LHCN-M2 (cell line): ENCODE results near the gene GATA5. TPM values are rescaled to one million over a fixed set of nuclear protein-coding genes. Genes with fewer than 3 reads are reported as not detected.
A peak's percentile ranks its signal among the peaks of the same experiment; 100 is the strongest.
"Not testable (repeated sequence)": the region's sequence is repeated elsewhere in the genome, so short reads cannot be mapped to it uniquely, and the experiment has no call there.

Experiments
- DNase-seq: peaks from one replicate; pipeline ENCODE4 v3.0.0-alpha.2; 2012; ENCODE audit warnings: low read depth
- total RNA-seq: library from RNA; depleted of rRNA; stranded (reverse); fragments of >200 nt; gene quantifications from 2 replicates; pipeline ENCODE4 v1.2.3, GENCODE V29; 2014

GATA5 gene
- total RNA-seq, 1 experiment from 2014 or later, result not detected

- no peak for DNase-seq
Measured at GRCh38 chr20:62430866-62431447, 44.8 kb downstream of the GATA5 start.

DNA sequence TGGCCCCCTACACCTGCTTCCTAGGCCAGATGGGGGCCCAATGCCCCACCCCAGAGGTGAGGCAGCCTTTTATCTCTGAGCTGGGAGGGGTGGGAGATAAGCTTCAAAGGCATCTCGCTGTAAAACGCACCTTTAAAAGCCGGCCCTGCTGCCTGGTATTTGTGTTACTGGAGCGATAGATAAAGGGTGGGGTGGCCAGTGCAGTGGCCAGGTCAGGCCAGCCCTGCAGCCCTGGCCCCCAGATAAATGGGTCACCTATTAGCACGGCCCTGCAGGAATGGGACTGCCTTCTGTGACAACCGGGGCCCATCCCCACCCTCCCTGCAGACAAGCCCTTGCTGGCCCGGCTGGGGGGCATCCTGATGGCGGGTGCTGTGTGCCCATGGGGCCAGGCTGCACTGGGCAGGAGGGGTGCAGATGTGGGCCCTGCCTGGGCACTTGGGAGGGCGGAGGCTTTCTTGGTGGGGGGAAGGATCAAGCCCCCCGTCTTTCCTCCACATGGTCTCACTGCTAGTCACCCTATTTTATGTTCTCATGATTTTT, 45.4 kb downstream of the GATA5 start:
- no peak for DNase-seq

GRCh38 chr20:62429455-62430310, 46.1 kb downstream of the GATA5 start:
- no peak for DNase-seq

DNA sequence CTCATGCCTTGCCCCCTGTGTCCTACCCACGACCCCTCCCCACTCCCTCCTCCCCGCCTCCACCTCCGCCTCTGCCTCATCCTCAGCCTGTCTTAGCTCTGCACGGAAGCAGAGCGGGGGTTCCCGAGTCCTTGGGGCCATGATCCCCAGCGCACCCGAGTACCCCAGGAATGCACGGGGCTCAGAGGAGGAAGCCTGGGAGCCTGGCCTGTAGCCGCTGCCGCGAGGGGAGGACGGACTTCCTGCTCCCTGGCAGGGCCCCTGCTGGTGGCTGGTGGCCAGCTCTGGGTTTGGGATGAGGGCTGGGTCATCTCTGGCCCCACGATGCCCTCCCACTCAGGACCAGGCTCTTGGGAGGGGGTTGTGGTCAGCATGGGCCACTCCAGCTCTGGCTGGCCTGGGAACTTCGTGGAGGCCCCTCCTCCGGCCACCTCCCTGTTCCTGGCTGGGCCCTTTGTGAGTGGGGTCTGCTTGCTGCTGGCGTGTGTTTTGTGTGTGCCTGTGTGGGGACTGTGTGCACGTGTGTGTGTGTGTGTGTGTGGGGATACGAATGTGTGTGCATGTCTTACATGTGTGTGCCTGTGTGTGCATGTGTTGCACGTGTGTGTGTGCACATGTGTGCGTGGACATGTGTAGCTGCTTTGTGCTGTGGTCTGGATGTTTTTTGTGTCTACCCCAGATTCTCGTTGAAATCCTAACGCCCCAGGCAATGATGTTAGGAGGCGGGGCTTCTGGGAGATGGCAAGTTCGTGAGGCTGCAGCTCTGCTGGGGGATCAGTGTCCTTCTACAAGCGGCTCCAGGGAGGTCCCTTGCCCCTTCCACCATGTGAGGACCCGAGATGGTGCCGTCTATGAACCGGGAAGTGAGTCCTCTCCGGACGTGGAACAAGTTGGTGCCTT, 47.1 kb downstream of the GATA5 start:
- no peak for DNase-seq

DNA sequence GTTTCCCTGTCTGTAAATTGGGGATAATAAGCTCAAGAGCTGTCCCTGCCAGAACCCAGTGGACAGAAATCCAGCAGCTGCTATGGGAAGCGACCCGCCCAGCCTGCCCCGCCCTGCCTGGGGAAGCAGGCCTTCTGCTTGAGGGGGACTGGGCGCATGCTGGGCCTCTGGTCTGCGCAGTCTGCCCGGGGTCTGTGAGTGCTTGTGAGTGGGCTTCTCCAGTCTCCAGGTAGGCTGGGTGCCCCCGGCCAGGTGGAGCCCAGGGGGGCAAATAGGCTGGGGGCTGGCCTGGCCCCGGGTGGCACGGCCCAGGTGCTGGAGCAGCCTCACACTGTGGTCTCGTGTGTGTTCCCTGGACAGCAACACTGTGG, 47.8 kb downstream of the GATA5 start:
- DNase-seq, result no peak

DNA sequence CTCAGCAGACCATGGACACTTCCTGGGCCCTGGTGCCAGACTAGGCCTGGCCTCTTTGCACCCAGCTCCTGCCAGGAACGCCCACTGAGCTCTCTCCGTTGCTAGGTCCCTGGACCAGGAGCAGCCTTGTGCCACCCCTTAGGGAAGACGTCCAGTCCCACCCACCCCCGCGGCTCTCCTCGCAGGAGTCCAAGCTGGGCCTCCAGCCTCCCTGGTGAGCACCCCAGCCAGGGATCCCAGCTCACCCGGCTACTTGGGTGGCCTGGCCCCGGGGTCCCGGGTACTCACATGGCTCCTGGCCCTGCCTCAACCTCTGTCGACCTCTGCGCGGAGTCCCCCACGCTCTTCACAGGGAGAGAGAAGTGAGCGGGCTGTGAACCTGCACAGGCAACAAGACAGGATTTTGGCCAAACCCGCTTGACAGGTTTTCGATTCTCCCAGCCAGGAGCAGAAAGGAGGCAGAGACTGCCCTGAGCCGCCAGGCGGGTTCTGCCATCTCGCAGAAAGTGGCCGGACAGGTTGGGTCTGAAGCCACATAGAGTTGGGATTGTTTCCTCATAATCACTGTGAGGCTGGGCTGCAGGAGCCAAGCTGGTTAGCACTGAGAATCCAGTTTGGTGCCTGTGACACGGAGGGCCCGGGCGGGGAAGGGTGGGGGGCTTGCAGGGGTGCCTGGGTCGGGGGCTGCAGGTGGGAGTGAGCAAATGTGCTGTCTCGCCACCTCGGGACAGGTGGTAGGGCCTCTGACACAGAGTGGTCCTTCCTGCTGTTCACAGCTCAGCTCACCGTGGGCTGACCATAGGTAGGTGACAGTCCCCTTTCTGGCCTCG, 48.4 kb downstream of the GATA5 start, which contains the start of gene RBBP8NL:
TSS of gene RBBP8NL (minus strand) at position 368 of the 830 bp plus-strand sequence. CDS start 7,892 bp downstream, outside the sequence.
- no peak for DNase-seq

GRCh38 chr20:62426699-62427131, 49.1 kb downstream of the GATA5 start:
- no peak for DNase-seq

GRCh38 chr20:62426059-62426348, 49.8 kb downstream of the GATA5 start:
- not testable (repeated sequence) for DNase-seq

DNA sequence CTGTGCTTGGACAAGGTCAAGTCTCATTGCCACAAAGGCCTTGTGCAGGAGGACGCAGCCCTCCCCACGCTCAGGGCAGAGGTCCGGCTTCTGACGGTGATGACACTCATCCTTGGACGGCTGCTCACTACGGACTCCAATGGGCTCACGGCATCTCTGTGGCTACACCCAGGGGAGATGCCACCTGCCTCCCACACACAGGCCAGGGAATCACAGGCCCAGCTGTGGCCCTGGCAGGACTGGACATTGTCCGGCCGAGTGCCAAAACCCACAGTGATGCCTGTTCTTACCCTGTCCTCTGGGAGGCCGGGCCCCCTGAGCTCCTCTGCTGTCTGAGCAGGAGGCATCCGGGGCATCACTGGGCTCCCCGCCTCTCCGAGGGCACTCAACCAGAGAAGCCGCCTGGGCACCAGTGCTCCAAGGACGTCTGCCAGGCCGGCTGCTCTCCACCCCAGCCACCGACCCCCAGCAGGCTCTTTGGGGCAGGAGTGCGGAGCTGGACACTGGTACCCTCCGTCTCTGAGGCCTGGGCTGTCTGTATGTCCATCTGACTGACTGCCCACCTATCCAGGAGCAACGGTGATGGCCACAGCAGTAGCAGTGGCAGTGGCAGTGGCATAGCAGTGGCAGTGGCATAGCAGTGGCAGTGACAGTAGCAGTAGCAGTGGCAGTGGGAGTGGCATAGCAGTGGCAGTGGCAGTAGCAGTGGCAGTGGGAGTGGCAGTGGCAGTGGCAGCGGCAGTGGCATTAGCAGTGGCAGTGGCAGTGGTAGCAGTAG, 50.3 kb downstream of the GATA5 start:
- peak; percentile 11 for DNase-seq

DNA sequence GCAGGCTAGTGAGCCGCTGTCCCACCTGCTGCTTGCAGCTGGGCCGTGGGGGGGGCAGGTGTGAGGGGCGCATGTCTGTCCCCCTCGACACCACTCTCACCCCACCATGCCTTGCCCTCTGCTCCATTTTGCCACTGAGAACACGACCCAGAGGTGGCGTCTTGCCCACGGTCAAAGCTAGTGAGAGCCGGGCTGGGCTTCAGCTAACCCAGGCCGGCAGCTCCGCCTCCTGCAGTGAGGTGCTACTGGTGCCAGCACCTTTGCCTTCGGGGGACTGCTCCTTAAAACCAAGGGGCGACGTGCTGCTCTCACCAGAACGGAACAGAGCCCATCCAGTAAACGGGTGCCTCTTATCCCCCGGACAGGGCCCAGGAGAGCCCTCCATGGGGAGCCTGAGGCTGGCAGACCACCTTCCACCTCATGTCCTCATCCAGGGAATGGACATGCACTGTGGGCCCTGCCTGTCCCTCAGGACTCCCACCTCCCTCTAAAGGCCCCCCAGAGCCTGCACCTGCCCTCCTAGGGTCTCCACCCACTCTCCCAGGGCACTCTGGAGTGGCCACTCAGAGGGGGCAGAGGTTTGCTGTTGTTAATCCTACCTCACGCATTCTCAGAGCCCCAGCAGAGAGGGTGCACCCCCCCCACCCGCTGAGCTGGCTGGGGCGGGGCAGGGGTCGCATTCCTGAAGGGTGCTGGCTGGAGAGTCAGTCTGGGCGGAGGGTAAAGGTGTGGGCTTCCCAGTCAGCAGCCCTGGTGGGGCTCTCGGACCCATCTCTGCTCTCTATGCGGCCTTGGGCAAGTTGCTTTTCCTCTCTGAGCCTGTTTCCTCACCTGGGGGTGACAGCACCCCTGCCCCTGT, 51.3 kb downstream of the GATA5 start:
- DNase-seq, result no peak

DNA sequence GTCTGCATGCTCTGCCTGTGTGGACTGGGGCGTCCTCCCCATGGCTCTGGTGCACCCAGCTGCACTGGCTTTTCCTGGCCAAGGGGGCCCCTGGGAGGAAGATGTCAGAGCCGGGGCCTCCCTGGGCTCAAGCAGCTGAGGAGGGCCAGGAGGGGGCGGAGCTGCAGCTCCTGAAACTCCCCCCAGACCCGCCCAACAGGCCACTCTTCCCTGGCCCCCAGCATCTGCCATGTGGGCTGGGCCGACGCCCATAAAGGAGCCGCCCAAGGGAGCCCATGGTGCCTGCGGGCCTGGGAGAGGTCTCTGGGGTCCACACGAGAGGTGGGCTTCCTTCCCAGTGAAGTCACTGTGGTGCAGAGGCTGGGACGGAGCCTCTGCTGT, 52.5 kb downstream of the GATA5 start:
- DNase-seq, result no peak

DNA sequence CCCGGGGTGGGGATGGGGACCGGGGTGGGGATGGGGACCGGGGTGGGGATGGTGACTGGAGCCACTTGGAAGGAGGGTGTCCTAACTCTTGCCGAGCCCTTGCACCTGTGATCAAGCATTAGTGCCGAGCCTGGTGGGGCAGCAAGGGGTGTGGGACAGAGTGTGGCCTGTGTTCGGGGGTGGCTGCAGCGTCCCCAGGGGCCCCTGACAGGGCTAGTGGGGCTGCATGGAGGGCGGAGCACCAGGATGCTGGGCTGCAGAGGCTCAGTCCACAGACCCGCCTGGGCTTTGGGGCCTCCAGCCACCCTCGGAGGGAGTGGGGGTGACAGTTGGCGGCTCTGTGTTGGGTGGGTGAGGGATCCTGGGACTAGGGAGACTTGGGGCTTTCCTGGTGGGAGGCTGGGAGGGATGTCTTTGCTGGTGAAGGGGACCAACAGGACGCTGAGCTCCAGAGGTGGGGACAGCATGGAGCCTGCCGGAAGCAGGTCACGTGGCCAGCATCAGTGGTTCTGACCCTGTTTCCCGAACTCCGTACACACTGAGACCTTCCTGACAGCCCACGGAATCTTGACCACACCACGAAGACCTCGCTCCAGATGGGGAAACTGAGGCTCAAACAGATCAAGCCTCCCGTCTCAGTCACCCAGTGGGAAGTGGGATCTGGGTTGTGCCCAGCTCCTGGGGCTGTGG, 53.0 kb downstream of the GATA5 start:
- DNase-seq, result no peak

- DNase-seq, result no peak
Measured at GRCh38 chr20:62421716-62421990, 54.1 kb downstream of the GATA5 start.

DNA sequence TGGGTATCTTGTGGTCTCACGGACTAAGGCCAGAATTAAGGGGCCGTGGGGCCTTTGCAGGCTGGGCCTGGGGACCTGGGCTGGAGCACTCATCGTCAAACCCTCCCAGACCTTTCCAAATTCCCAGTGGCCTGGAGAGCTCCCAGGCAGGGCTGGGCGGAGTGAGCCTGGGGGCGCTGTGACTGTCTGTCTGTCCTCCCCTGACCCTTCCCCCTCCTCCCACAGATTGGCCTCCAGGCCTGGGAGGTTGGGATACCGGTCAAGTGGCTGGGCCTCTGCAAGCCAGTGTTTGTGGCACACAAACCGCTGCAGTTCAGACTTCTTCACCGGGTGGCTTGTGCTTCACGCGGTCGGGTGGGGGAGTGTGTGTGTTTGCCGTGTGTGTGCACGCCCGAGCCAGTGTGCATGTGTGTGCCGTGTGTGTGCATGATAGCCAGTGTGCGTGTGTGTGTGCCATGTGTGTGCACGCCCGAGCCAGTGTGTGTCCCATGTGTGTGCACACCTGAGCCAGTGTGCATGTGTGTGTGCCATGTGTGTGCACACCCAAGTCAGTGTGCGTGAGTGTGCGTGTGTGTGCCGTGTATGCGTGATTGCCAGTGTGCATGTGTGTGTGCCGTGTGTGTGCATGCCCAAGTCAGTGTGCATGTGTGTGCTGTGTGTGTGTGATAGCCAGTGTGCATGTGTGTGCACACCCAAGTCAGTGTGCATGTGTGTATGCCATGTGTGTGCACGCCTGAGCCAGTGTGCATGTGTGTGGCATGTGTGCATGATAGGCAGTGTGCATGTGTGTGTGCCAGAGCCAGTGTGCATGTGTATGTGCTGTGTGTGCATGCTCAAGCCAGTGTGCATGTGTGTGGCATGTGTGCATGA, 54.7 kb downstream of the GATA5 start:
- no peak for DNase-seq

DNA sequence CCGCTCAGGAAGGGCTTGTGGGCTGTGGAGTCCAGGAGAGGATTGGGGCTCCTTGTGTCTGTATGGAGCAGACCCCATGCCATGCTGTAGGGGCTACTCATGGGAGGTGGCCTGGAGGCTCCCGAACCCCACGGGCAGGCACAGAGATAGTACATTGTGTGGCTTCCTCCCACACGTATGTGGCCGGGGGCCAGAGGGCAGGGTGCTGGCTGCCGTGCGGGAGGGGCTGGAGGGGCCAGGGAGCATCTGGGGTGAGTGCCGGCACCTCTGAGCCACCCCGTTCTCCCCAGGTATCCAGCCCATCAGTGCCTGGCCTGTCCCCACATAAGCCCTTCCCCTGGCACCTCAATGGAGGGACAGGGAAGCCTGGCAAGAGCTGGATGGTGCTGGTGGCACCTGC, 56.0 kb downstream of the GATA5 start:
- no peak for DNase-seq

- DNase-seq, result no peak
Measured at GRCh38 chr20:62418709-62419487, 56.9 kb downstream of the GATA5 start.
